DMS 273 treated with DMSO at 0.1 percent for 48 hours (cell line): ENCODE measurements around the gene SYTL2.
"Not testable (repeated sequence)": the region's sequence is repeated elsewhere in the genome, so short reads cannot be mapped to it uniquely, and the experiment has no call there.

Experiments
- DNase-seq: peaks from one replicate; lab custom pipeline; 2025; lab: John Stamatoyannopoulos, UW

The SYTL2 gene

DNA sequence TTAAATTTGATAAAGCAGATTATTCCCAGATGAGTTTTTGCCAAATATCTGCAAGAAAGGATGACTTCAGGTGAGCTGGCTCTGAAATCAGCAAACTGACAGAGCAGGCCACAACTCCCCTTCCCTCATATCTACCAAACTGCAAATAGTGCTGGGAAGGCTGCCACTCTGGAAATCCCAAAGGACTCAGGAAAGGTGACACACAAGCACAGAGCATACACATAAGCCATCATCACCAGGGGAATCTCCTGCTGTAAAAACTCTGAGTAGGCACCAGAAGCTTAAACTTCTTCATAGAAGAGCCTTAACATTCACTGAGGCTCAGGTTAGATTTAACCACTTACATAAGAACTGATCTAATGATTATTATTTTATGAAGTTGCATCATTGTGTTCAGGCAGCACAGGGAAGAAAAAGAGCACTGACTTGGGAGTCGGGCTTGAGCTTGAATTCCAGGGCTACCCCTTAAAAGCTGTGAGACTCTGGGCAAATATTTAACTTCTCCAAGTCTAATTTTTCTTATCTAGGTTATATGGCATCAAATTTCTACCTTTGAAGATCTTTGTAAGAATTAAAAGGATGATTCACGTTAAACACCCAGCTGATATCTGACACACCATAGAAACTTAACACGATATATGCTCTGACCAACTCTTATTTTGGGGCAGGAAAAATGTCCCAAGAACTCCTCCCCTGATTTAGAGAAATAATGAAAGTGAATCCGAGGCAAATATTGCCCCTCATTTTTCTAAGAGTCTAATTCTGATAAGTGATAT lies 15.0 kb downstream of the SYTL2 start:
- no peak for DNase-seq

DNA sequence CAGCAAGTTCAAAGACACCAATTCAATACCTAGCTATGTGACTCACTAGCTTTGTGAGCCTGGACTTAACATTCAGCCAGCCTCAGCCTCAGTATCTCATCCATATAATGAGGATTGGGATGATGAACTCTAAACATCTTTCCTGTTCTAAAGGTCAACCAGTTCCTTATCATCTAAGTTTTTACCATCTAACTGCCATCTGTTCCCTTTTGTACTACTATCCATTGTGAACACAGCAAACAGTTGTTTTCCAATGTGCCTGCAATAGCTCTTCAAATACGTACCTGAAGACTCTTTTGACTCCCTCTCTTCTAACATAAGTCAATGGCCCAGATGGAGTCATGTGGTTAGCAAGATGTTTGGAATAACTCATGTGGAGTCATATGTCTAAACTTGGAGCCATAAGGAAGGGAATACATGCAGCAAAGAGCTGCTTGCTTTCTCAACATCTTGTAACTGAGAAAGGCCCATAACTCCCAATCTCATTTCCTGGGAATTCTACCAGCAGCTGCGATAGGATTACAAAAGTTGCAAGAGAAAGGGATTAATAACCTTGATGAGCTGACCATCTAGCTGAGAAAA lies 19.4 kb downstream of the SYTL2 start:
- DNase-seq: no peak

GRCh38 chr11:85787809-85788760 lies 22.9 kb downstream of the SYTL2 start:
- DNase-seq: no peak

- no peak for DNase-seq
These were observed 23.8 kb downstream of the SYTL2 start for GRCh38 chr11:85787168-85787567.

DNA sequence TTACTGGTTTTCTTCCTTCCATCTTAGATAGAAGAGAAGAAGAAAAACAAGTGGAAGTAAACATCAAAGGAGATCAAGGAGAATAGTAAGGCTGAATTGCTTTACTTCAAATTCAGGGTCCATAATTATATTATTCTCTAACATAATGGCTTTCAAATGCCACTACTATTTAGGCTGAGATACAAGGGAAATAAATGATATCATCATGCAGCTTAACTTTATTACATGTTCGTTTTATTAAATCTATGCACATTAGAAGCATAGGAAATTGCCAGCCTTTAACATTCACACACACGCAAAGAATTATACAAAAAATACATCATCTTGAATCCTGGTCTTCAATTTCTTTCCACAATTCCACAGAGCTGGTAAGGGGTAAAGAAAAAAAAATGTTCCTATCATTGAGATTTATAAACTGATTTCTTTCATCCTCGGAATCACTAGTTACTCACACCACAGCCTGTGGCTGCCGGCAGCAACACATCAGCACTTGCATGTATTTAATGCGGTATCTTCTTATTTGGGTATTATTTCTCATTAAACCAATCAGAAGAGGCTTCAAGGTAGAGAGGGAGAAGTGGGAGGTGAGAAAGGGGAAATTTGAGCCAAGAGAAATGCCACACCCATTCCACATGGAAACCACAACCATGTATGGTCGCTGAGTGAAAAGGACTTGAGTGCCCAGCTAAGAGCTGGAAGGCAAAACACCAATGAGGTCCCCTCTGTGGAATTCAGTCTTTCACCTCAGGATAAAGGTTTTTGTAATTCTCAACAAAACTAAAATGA lies 26.3 kb downstream of the SYTL2 start:
- no peak for DNase-seq

DNA sequence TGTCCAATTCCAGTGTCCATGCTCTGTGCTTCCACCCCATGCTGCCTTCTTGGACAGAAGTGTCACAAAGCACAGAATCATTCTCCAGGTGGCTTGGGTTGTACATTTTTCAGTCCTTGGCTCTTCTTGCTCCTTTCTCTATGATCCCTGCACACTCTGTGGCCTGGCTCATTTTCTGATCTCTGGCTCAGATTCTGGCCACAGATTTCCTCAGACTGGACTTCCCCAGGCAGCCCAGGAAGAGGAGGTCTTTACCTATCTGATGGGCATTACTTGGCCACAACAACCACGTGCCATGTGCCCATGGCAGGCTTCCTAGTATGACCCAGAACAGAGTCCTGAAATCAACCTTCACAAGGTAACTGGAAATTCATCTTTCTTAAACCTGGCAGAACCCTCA lies 27.2 kb downstream of the SYTL2 start:
- no peak for DNase-seq

GRCh38 chr11:85780780-85781517 lies 30.0 kb downstream of the SYTL2 start:
- not testable (repeated sequence) for DNase-seq

DNA sequence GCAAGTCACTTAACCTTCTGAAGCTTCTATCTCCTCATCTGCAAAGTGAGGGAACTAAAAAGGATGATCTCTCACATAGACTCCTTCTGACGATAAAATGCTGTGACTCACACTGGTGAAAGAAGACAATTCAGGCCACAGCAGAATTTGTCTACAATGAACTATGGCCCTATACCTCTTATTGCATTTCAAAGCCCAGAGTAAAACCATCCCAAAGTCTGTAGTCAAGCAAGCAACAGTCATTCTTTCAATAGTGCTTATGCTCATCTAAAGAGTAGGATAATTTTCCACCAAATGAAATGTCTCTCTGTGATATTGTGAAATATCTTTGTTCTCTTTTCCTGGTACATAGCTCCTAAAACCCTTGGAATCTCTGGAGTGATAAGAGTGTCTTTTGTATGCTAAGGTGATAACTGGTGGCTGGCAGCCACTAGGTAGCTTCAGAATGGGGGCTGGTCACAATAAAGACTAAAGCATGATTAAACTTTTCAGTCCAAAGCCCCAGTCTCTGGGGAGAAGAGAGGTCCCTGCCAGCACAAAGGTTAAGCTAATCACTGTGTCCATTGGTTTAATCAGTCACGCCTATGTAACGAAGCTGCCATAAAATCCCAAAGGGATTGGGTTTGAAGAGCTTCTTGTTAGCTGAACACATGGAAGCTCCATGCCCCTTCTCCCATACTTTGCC lies 30.8 kb downstream of the SYTL2 start:
- DNase-seq: no peak

GRCh38 chr11:85777603-85777972 lies 33.4 kb downstream of the SYTL2 start:
- DNase-seq: not testable (repeated sequence)

DNA sequence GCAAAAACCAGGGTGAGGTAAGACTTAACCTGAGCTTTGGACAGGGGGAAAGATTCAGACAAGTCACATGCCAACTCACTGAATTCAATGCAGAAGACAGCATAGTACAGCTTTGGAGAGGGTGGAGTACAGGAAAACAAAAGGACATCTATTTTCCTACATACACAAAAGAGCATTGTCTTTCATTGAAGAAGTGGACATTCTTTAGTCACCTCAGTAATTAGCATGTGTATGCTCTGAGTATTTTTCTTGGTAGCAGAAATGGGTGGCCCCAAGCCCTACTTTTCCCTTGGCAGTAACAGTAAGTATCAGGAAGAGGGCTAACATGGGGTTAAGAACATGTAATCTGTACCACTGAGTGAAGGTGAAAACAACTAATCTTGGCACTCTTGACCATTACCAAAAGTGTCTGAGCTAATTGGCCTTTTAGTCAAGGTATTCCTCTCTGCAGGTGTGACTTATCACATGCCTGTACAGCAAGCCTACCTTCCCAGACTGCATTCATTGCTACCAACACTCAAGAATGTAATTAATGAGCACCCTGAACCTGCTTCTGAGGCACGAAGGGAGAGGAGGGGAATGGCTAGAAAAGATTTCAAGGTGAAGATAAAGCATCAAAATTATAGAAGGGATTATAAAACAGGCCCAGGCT lies 33.9 kb downstream of the SYTL2 start:
- no peak for DNase-seq

DNA sequence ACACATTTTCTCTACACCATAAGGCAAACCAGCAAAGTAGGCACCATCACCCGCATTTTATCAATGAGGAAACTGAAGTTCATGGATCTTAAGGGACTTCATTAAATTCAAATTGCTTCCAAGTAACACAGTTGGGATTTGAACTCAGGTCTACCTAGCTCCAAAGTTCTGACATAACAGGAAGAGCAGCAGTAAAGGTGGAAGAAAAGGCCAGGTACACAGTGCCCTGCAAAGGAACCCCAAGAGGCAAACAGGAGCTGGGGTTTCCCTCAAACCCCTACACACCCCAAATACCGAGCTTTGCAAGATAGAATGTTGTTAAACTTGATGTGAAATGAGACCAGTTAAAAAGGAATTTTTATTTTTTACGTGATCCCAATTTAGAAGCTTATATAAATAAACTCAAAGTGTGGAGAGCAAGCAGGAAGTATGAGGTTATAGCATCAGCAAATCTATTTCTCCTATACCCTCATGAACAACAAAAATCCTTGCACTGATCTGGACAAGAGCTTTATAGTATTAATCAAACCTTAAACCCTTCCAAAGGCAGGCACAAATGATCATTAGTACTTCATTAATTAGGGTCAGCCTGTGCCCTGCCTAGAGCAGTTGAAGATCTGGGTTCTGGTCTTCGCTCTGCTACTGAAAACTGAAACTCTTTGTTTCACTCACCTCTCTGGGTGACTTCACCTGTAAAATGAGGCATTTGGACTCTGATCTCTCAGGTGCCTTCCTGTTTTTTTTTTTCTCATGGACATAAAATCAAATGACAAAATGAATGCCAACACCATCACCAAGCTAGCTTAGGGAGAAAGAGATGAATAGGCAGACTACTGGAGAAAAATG lies 36.5 kb downstream of the SYTL2 start:
- no peak for DNase-seq

DNA sequence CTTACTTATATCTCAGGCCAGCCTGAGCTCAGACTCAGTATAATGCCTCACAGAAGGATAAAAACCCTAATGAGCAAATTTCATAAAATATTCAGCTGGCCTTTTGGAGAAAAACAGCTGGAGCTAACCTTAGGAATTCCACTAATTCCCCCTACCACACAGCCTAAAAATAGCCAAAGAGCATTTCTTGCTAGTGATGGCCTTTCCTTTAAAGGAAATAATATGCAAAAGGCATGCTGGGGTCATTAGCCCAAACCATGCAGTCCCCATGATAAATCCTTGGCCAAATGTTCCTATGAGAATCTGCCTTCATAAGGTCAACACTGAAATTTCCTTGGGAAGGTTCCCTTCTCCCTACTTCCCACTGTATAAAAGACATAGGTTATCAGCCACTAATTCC lies 38.2 kb downstream of the SYTL2 start:
- no peak for DNase-seq

- no peak for DNase-seq
These were observed 39.4 kb downstream of the SYTL2 start for GRCh38 chr11:85771568-85771967.

GRCh38 chr11:85769771-85770170 lies 41.2 kb downstream of the SYTL2 start:
- DNase-seq: peak; percentile 16

DNA sequence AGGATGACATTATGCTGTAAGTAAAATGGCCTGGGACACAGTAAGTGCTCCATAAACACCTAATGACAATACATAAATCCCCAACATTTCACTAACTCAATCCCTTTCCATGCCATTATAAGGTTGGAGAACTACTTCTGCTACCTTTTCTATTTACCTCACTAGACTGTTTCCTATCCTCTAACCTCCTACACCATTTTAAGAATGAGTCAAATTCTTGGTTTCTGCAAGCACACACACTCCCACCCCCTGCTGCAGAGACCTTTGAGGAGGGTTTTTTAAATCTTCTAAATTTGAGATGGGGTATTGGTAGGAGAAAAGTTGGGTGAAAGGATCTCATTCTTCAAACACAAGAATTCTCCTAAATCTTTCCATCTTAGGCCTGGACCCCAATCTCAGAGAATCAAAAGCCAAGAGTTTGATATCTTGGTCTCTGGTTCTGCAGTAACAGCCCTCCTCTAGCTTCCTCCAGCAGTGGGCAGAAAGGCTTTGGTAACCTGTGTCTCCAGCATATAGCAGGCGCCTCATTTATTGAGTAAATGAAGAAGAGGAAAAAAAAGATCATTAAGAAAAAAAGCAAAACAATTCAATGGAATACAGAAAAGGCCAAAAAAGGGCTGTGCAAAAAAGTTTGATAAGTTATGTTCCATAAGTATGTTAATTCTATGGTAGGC lies 42.3 kb downstream of the SYTL2 start:
- DNase-seq: no peak

DNA sequence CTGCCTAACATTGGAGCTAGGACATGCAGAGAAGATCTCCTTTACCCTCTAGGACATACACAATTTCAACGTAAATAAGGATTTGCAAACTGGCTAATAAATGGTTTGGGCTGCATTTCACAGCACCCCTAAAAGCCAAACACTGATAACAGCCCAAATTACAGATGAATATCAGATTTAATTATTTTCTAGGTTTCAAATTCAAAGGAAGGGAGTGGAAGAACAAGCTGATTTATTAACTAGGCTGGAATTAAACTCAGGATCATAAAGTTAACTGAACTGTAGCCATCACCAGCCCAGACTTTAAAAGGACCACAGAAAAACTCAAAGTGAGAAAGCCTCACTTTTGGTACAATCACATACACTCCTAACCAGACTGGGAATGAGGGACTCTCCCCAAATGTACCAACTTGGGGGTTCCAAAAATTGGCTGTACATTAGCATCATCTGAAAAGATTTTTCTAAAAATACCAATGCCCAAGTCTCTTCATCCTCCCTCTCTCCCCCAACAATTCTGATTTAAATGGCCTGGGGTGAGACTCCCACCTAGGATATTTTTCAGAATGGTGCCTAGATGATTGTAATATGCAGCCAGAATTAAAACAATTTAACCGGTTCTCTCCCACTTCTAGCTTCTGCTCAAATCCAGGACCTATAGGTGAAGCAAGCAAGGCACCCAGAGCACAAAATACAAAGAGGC lies 43.5 kb downstream of the SYTL2 start:
- DNase-seq: no peak

GRCh38 chr11:85766721-85767161 lies 44.2 kb downstream of the SYTL2 start:
- no peak for DNase-seq

GRCh38 chr11:85764796-85765195 lies 46.1 kb downstream of the SYTL2 start:
- DNase-seq: no peak
